ENCODE data around the gene GNAO1. TPM values are rescaled to one million over a fixed set of nuclear protein-coding genes. Genes with fewer than 3 reads are reported as not detected.

The GNAO1 gene
- total RNA-seq, 1 donor: not detected

DNA sequence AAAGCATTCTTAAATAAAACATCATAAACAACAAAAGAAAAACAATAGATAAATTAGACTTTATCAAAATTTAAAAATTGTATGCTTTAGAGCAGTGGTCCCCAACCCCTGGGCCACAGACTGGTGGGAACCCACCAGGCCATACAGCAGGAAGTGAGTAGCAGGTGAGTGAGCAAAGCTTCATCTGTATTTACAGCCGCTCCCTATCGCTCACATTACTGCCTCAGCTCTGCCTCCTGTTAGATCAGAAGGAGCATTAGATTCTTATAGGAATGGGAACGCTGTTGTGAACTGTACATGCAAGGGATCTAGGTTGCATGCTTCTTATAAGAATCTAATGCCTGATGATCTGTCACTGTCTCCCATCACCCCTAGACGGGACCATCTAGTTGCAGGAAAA, 51.5 kb downstream of the GNAO1 start:
- Histone ChIP-seq H3K27me3 (ENCODE audit: insufficient read depth, low read length) (no peaks in the 10 kb centered on the region), H3K4me3 (ENCODE audit: insufficient read depth, low read length) (no peak overlapping the region), H3K79me2 (ENCODE audit: insufficient read depth, low read length) (no peaks in the 10 kb centered on the region), H3K36me3 (ENCODE audit: insufficient read depth, low read length) (no peaks in the 10 kb centered on the region), H3K4me1 (ENCODE audit: insufficient read depth, low read length) (no peaks in the 10 kb centered on the region), H4K20me1 (ENCODE audit: insufficient read depth, low read length) (no peaks in the 10 kb centered on the region), H3K9me3 (ENCODE audit: low read depth, low read length) (no peaks in the 10 kb centered on the region), H2AFZ (ENCODE audit: low read length) (no peak overlapping the region), H3K27ac (ENCODE audit: low read depth, low read length) (no peak overlapping the region), H3K4me2 (ENCODE audit: insufficient read depth, low read length) (no peak overlapping the region)
- DNase-seq (ENCODE audit: insufficient read length, low spot score, missing footprints): no peak
- TF ChIP-seq, protein P1, sequence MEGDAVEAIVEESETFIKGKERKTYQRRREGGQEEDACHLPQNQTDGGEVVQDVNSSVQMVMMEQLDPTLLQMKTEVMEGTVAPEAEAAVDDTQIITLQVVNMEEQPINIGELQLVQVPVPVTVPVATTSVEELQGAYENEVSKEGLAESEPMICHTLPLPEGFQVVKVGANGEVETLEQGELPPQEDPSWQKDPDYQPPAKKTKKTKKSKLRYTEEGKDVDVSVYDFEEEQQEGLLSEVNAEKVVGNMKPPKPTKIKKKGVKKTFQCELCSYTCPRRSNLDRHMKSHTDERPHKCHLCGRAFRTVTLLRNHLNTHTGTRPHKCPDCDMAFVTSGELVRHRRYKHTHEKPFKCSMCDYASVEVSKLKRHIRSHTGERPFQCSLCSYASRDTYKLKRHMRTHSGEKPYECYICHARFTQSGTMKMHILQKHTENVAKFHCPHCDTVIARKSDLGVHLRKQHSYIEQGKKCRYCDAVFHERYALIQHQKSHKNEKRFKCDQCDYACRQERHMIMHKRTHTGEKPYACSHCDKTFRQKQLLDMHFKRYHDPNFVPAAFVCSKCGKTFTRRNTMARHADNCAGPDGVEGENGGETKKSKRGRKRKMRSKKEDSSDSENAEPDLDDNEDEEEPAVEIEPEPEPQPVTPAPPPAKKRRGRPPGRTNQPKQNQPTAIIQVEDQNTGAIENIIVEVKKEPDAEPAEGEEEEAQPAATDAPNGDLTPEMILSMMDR (IDR thresholded peaks at IDR 0.05; ENCODE audit: extremely low read depth, low read depth, low read length): no peak

DNA sequence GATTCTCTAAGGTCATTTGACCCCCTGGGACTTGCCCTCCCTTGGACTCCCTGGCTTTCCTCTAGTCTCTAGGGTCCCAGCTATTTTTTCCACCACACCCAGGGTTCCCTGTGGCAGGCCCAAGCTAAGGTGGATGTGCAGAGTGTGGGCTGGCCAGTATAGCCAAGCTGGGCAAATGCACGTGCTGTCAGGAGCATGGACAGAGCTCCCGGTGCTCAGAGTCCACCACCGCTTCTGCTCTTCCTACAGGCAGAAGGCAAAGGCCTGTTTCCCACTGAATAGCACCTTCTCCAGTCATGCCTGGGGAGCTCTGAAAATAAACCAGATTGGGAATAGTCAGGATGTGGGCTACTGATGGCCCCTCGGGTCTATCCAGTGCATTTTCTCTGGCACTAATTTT, 53.3 kb downstream of the GNAO1 start:
- no peaks in the 10 kb centered on the region for H3K9me3 ChIP-seq (ENCODE audit: low read depth, low read length)
- H3K4me1 ChIP-seq (ENCODE audit: insufficient read depth, low read length): no peaks in the 10 kb centered on the region
- H2AFZ ChIP-seq (ENCODE audit: low read length): no peak overlapping the region
- H3K36me3 ChIP-seq (ENCODE audit: insufficient read depth, low read length): no peaks in the 10 kb centered on the region
- TF ChIP-seq, protein P1 (IDR thresholded peaks at IDR 0.05; ENCODE audit: extremely low read depth, low read depth, low read length): no peak
- no peaks in the 10 kb centered on the region for H3K27me3 ChIP-seq (ENCODE audit: insufficient read depth, low read length)
- no peak overlapping the region for H3K4me3 ChIP-seq (ENCODE audit: insufficient read depth, low read length)
- DNase-seq (ENCODE audit: insufficient read length, low spot score, missing footprints): no peak
- no peaks in the 10 kb centered on the region for H4K20me1 ChIP-seq (ENCODE audit: insufficient read depth, low read length)
- no peak overlapping the region for H3K27ac ChIP-seq (ENCODE audit: low read depth, low read length)
- no peaks in the 10 kb centered on the region for H3K79me2 ChIP-seq (ENCODE audit: insufficient read depth, low read length)
- H3K4me2 ChIP-seq (ENCODE audit: insufficient read depth, low read length): no peak overlapping the region

DNA sequence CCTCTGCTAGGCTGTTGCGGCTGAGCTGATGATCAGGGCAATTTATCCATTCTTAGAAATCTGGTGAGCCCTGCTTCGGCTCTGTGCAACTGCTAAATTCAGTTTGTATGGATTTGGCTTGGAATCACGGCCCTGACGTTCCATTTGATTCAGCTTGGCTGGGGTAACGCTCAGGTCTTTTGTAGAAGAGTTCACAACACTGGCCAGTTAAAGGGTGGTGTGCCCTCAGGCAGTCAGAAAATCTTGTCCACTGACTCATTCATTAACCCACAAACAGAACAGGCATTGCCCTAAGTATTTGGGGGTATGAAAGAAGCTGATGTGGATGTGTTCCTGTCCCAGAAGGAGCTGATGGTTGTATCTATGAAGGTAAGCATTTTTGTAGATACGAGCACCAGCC, 53.9 kb downstream of the GNAO1 start:
- H3K4me3 ChIP-seq (ENCODE audit: insufficient read depth, low read length): no peak overlapping the region
- H3K4me2 ChIP-seq (ENCODE audit: insufficient read depth, low read length): no peak overlapping the region
- no peaks in the 10 kb centered on the region for H3K9me3 ChIP-seq (ENCODE audit: low read depth, low read length)
- no peak for DNase-seq (ENCODE audit: insufficient read length, low spot score, missing footprints)
- H3K79me2 ChIP-seq (ENCODE audit: insufficient read depth, low read length): no peaks in the 10 kb centered on the region
- no peaks in the 10 kb centered on the region for H3K36me3 ChIP-seq (ENCODE audit: insufficient read depth, low read length)
- H3K4me1 ChIP-seq (ENCODE audit: insufficient read depth, low read length): no peaks in the 10 kb centered on the region
- TF ChIP-seq, protein P1 (IDR thresholded peaks at IDR 0.05; ENCODE audit: extremely low read depth, low read depth, low read length): no peak
- H3K27me3 ChIP-seq (ENCODE audit: insufficient read depth, low read length): no peaks in the 10 kb centered on the region
- no peaks in the 10 kb centered on the region for H4K20me1 ChIP-seq (ENCODE audit: insufficient read depth, low read length)
- H2AFZ ChIP-seq (ENCODE audit: low read length): no peak overlapping the region
- no peak overlapping the region for H3K27ac ChIP-seq (ENCODE audit: low read depth, low read length)

GRCh38 chr16:56246051-56246817, 54.9 kb downstream of the GNAO1 start:
- DNase-seq (ENCODE audit: insufficient read length, low spot score, missing footprints): no peak
- Histone ChIP-seq H3K4me3 (ENCODE audit: insufficient read depth, low read length) (no peak overlapping the region), H3K9me3 (ENCODE audit: low read depth, low read length) (no peaks in the 10 kb centered on the region), H3K27me3 (ENCODE audit: insufficient read depth, low read length) (no peaks in the 10 kb centered on the region), H3K4me2 (ENCODE audit: insufficient read depth, low read length) (no peak overlapping the region), H3K4me1 (ENCODE audit: insufficient read depth, low read length) (no peaks in the 10 kb centered on the region), H3K36me3 (ENCODE audit: insufficient read depth, low read length) (no peaks in the 10 kb centered on the region), H3K79me2 (ENCODE audit: insufficient read depth, low read length) (no peaks in the 10 kb centered on the region), H2AFZ (ENCODE audit: low read length) (no peak overlapping the region), H4K20me1 (ENCODE audit: insufficient read depth, low read length) (no peaks in the 10 kb centered on the region), H3K27ac (ENCODE audit: low read depth, low read length) (no peak overlapping the region)
- TF ChIP-seq, protein P1 (IDR thresholded peaks at IDR 0.05; ENCODE audit: extremely low read depth, low read depth, low read length): no peak

All from osteoblast (primary cell).